Colonic mucosa (tissue), 4 donors: ENCODE measurements around the gene TMLHE. TPM values are rescaled to one million over a fixed set of nuclear protein-coding genes. Genes with fewer than 3 reads are reported as not detected.
"Not testable (repeated sequence)": the region's sequence is repeated elsewhere in the genome, so short reads cannot be mapped to it uniquely, and the experiment has no call there.

Source experiments
- DNase-seq: peaks from one replicate; pipeline ENCODE4 v3.0.0-alpha.2; 2020
- H3K27ac ChIP-seq: fragments of 200-600 bp; one replicate; pipeline ENCODE4 v1.8.0; 2021
- H3K27me3 ChIP-seq: fragments of 200-600 bp; one replicate; pipeline ENCODE4 v1.8.0; 2021
- H3K36me3 ChIP-seq: fragments of 200-600 bp; one replicate; pipeline ENCODE4 v1.8.0; 2021
- H3K4me1 ChIP-seq: fragments of 200-600 bp; one replicate; pipeline ENCODE4 v1.8.0; 2021; ENCODE audit warnings: mild to moderate bottlenecking
- H3K4me3 ChIP-seq: fragments of 200-600 bp; one replicate; pipeline ENCODE4 v1.8.0; 2021
- H3K9ac ChIP-seq, 2 donors: one replicate each; pipeline ENCODE4 v1.7.0; 2013; ENCODE audit warnings: control low read depth in 2 of 2, low read depth in 2 of 2, low read length in 2 of 2
- H3K9me3 ChIP-seq: fragments of 200-600 bp; one replicate; pipeline ENCODE4 v1.8.0; 2021
- CTCF ChIP-seq: fragments of 200-600 bp; IDR thresholded peaks from one replicate; pipeline ENCODE4 v1.8.0; 2022; ENCODE audit warnings: antibody characterized with exemption, mild to moderate bottlenecking
- intact Hi-C: fragments of 100-400 bp; cut with DNase I; formaldehyde crosslinking; loops from one replicate; pipeline ENCODE4 v1.14.1; 2022
- total RNA-seq, 2 donors: library from RNA; stranded (reverse); fragmentation: NEBNext Ultra II Directional in 1 of 2; extraction: Animal tissue kit (Norgen Biotek cat#: 25700) in 1 of 2; gene quantifications; one replicate each; pipeline ENCODE4 v1.2.1, GENCODE V29; 2021
- donor health status: healthy.
- donor health status: DM: no; HTN: no; CAD: no.
- donor health status: DM: no; HTN: no; CAD: no.

Gene TMLHE
- 10 to 100 TPM; 19.0 to 24.2 TPM for total RNA-seq

- Histone ChIP-seq H3K27me3 (no peaks in the 10 kb centered on the region), H3K9ac (peak within 1 kb of the TSS; percentile 78 to 90), H3K9me3 (no peaks in the 10 kb centered on the region), H3K4me1 (no peaks in the 10 kb centered on the region), H3K27ac (peak within 1 kb of the TSS; percentile 91), H3K4me3 (peak within 1 kb of the TSS; percentile 58), H3K36me3 (no peaks in the 10 kb centered on the region)
- TF ChIP-seq CTCF = no peak
- intact Hi-C loops = no loop called here
- DNase-seq = peak; percentile 82
Observed at GRCh38 chrX:155612312-155613224, at the start of gene TMLHE, which contains the start of gene SPRY3. Gene TMLHE, minus strand, starts transcription at chrX:155612952. Its CDS starts 67,676 bp downstream, at chrX:155545276. Gene SPRY3, plus strand, starts transcription at chrX:155612586.

GRCh38 chrX:155662282-155662681, 49.5 kb upstream of the TMLHE start:
- H3K36me3 ChIP-seq = no peaks in the 10 kb centered on the region
- intact Hi-C loops = loop anchor here (5.0 kb wide), 1 partner anchor 160 kb away; no protein-coding TSS in a partner anchor
- no peaks in the 10 kb centered on the region for H3K9me3 ChIP-seq
- no peak overlapping the region for H3K27ac ChIP-seq
- peak; percentile 23 for TF ChIP-seq CTCF
- no peak for DNase-seq
- H3K4me1 ChIP-seq = no peaks in the 10 kb centered on the region
- H3K4me3 ChIP-seq = no peak overlapping the region
- H3K9ac ChIP-seq = no peak overlapping the region
- H3K27me3 ChIP-seq = no peaks in the 10 kb centered on the region

- Histone ChIP-seq H3K9ac (no peak overlapping the region), H3K36me3 (no peaks in the 10 kb centered on the region), H3K9me3 (no peaks in the 10 kb centered on the region), H3K4me3 (no peak overlapping the region), H3K4me1 (no peaks in the 10 kb centered on the region), H3K27me3 (no peaks in the 10 kb centered on the region), H3K27ac (no peak overlapping the region)
- DNase-seq = no peak
- intact Hi-C loops = no loop called here
- no peak for TF ChIP-seq CTCF
Observed at GRCh38 chrX:155645180-155645579, 32.4 kb upstream of the TMLHE start.

GRCh38 chrX:155643240-155643639, 30.5 kb upstream of the TMLHE start:
- no peaks in the 10 kb centered on the region for H3K9me3 ChIP-seq
- no peak for TF ChIP-seq CTCF
- H3K4me3 ChIP-seq = no peak overlapping the region
- intact Hi-C loops = no loop called here
- no peak overlapping the region for H3K9ac ChIP-seq
- DNase-seq = no peak
- no peak overlapping the region for H3K27ac ChIP-seq
- no peaks in the 10 kb centered on the region for H3K4me1 ChIP-seq
- no peaks in the 10 kb centered on the region for H3K27me3 ChIP-seq
- H3K36me3 ChIP-seq = no peaks in the 10 kb centered on the region

GRCh38 chrX:155641371-155641770, 28.6 kb upstream of the TMLHE start:
- H3K4me3 ChIP-seq, intact Hi-C loops, H3K36me3 ChIP-seq, H3K4me1 ChIP-seq, DNase-seq, H3K9me3 ChIP-seq, H3K27me3 ChIP-seq, H3K9ac ChIP-seq, H3K27ac ChIP-seq: not testable (repeated sequence)

- Histone ChIP-seq H3K27ac (no peak overlapping the region), H3K4me3 (no peak overlapping the region), H3K9me3 (no peaks in the 10 kb centered on the region), H3K9ac (no peak overlapping the region), H3K36me3 (no peaks in the 10 kb centered on the region), H3K27me3 (no peaks in the 10 kb centered on the region), H3K4me1 (no peaks in the 10 kb centered on the region)
- intact Hi-C loops = no loop called here
- no peak for TF ChIP-seq CTCF
- DNase-seq = no peak
Observed at GRCh38 chrX:155637714-155638113, 25.0 kb upstream of the TMLHE start.

GRCh38 chrX:155635019-155635418, 22.3 kb upstream of the TMLHE start:
- H3K4me1 ChIP-seq, H3K9ac ChIP-seq, H3K4me3 ChIP-seq, H3K36me3 ChIP-seq, H3K27me3 ChIP-seq, H3K9me3 ChIP-seq, intact Hi-C loops, H3K27ac ChIP-seq, DNase-seq: not testable (repeated sequence)
